Stimulated activated CD8-positive, alpha-beta memory T cell treated with anti-CD3 and anti-CD28 coated beads, Interleukin-12 subunit alpha, Interleukin-12 subunit beta, amount 100 ng/mL, for 1 hour (primary cell): ENCODE data around the gene RBM33.
"Not testable (repeated sequence)": the region's sequence is repeated elsewhere in the genome, so short reads cannot be mapped to it uniquely, and the experiment has no call there.

Source experiments
- DNase-seq: peaks from one replicate; pipeline ENCODE4 v3.0.0-alpha.2; 2020; ENCODE audit warnings: low read depth

The RBM33 gene, protein sequence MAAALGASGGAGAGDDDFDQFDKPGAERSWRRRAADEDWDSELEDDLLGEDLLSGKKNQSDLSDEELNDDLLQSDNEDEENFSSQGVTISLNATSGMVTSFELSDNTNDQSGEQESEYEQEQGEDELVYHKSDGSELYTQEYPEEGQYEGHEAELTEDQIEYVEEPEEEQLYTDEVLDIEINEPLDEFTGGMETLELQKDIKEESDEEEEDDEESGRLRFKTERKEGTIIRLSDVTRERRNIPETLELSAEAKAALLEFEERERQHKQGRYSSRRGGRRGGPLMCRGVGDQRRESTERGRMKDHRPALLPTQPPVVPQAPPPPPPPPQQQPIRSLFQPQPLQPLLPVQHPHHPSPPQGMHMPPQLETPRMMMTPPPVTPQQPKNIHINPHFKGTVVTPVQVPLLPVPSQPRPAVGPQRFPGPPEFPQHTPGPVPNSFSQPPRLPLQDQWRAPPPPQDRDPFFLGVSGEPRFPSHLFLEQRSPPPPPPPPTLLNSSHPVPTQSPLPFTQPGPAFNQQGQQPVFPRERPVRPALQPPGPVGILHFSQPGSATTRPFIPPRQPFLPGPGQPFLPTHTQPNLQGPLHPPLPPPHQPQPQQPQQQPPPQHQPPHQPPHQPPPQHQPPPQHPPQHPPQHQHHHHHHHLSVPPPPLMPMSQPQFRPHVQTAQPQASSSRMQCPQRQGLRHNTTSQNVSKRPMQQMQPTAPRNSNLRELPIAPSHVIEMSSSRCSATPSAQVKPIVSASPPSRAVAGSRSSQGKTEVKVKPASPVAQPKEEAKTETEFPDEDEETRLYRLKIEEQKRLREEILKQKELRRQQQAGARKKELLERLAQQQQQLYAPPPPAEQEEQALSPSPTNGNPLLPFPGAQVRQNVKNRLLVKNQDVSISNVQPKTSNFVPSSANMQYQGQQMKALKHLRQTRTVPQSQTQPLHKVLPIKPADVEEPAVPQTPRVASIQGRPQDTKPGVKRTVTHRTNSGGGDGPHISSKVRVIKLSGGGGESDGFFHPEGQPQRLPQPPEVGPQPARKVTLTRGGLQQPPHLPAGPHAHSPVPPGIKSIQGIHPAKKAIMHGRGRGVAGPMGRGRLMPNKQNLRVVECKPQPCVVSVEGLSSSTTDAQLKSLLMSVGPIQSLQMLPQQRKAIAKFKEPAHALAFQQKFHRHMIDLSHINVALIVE

DNA sequence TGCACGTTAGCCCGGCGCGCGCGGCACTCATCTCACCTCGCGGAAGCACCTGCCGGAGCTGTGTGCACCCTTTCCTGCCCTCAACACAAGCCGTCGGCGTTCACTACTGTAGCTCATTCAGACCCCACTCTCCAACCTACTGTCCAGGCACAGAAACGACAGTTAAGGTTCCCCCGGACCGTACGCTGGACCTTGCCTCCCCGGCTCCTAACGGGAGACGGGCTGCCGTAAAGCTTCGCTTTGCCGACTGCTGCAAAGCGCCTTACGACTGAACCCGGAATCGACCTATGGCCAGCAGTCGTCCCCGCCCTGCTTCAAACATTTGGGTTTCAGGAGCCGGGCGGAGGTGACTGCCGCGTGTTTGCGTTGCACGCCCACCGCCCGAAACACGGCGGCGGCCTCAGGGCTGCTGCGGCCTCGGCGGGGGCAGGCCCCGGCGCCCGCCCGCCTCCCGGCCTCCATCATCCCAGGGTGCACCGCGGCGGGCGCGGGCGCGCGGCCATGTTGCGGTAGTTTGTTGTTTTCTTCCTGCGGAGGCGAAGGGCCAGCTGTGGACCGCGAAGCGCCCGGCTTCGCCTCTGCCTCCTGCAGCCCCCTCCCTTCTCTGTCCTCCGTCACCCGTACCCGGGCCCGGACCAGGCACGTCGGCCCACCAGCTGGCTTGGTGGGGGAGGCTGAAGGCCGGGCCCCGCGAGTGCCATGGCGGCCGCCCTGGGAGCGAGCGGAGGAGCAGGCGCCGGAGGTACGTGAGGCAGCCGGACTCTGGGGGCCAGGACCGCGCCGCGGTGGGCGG, at the start of gene RBM33:
Gene RBM33, plus strand, starts transcription at position 484 of the 793 bp plus-strand sequence. Its CDS starts 216 bp downstream, at position 700.
- peak; percentile 54 for DNase-seq

DNA sequence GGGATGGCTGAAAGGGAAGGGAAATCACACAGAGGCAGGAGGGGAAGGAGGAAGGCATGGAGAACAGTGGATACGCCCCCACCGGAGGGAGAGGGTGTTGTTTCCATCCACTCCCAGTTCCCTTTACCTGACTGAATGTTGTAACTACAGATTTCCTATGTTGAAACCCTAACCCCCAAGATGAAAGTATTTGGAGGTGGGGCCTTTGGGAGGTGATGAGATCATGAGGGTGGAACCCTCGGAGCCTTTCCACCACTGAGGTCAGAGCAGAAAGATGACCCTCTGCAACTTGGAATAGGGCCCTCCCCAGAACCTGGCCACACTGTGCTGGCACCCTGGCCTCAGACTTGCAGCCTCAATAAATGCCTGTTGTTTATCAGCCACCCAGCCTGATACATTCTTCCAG, 49.5 kb upstream of the RBM33 start:
- no peak for DNase-seq

DNA sequence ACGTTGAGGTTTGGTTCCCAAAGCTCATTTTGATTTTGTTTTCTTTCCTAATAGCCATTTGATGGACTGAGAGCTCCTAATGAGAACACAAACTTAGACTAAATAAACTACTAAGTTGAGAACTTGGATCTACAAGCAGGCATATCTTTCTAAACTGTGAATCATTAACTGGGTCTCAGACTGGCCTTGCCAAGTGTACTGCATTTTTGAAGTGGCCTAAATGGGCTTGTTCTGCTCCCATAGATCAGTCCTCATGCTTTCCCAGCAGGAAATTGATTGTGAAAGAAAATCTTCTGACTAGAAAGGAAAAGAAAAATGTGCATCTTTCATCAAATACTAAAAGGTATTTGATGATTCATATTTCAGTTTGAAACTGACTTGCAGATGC, 46.7 kb upstream of the RBM33 start:
- no peak for DNase-seq

DNA sequence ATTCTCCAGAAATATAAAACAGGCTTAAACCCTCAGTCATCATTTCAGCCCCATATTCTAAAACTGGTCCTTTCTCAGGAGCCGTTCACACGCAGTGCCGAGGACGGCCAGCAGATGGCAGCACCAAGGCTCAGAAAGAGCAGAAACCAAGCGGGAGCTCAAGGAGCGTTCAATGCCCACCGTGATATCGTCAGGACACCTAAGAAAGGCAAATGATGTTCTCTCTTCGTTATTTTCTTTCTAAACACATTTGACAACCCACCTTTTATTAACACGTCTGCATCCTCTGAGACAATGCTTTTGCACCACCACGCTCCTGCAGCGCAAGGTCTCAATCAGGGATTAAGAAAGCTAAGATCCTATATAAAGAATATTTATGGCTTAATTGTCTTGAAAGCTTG, 45.7 kb upstream of the RBM33 start:
- DNase-seq = peak; percentile 79

DNA sequence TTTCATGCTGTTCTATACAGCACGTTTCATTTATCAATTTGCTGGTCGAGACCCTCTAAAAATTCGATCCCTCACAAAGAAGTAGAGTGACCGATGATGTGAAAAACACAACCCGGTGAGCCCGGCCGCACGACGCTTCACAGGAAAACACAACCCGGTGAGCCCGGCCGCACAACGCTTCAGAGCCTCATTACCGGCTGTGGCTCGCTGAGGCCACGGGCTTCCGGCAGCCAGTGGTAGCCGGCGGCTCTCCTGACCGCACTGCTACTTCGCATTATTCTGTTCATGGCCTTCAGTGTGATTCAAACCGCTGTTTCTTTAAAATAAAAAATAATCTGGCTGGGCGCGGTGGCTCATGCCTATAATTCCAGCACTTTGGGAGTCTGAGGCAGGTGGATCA, 42.3 kb upstream of the RBM33 start:
- DNase-seq = no peak

DNA sequence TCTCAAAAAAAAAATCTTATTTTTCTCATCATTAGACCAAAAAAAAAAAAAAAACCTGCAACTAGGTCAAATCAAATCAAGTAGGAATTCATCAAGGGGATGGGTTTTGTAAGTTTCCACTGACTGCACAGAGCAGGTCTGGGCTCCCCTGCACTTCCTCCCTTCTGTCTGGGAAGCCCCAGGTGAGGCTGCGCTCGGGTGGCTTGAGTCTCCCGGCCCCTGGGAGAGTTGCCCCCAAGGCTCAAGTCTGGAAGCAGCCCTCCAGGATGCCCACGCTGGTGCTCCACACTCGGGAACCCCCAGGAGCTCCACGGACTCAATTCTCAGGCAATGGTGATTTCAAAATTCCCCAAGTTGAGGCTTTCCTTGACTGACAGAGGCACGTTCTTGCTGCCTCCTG, 41.7 kb upstream of the RBM33 start:
- DNase-seq = no peak

GRCh38 chr7:155603205-155603857, 41.1 kb upstream of the RBM33 start:
- no peak for DNase-seq

DNA sequence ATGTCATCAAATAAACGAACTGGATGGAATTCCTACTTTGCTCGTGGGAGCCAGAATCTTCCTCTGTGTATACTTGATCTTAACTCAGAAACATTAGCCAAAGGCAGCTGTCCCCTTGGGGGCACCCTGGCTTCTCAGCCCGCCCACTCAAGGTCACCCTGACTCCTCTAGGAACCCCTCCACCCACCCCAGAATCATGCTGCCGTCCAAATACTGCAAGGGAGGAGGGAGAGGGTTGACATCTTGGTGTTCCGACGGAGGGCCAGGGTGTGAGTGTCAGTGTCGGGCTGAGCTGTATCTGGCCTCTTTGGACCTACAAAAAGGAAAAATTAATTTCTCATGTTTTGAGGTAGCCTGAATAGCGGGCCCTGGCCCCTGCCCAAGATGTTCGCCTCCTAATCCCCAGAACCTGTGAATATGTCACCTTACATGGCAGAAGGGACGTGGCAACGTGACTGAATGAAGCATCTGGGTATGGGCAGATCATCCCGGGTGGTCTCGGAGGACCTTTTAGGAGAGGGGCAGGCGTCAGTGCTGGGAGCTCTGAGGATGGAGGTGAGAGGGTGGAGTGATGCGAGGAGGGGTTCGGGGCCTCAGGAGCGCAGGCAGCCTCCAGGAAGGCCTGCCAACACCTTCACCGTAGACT, 40.5 kb upstream of the RBM33 start:
- DNase-seq = no peak

GRCh38 chr7:155604504-155604997, 39.9 kb upstream of the RBM33 start:
- no peak for DNase-seq

- no peak for DNase-seq
Observed at GRCh38 chr7:155609185-155609584, 35.3 kb upstream of the RBM33 start.

DNA sequence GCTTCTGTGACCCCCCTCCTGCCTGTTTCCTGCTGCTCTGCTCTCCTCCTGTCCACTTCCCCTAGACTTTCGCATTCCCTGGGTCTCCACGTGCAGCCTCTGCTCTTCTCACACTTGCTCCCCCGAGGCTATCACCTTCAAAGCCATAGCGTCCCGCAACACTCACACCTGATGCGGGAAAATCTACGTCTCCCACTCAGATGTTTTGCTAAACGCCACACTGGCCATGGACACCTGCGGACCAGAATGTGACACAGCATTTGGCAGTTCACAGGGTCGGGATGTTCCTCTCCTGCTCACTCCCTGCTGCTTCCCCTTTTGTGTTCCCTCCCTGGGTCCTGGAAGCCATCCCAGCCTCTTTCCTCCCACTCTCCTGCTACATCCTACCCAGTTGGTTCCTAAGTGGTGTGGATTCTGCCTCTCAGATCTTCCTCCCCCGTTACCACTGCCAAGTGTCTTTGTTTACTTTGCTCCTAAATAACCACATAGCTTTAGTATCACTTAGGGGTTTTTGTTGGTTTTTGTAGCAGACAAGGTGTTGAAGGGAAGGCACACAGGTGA, 33.7 kb upstream of the RBM33 start:
- DNase-seq = no peak

DNA sequence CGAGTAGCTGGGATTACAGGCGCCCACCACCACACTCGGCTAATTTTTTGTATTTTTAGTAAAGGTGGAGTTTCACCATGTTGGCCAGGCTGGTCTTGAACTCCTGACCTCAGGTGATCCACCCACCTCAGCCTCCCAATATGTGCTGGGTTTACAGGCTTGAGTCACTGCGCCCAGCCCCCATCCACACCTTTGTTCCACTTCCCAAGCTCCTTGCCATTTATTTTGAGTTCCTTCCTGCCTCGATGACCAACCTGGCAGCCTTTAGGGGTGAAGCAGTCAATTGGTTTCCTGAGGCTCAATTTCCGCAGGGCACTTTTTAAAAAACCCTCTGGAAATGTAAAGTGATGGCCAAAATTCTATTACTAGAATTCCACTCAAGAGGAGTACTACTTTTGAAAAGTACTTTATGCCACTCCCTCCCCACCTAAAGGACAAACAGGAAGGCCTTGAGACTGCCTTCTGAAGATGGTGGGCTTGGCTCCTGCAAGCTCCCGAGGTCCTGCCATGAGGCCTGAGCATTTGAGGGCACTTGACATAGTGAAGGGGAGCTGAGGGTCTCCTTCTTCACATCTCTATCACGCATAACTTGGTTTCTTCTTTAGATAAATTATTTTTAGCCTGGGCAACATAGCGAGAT, 32.5 kb upstream of the RBM33 start:
- DNase-seq = no peak

DNA sequence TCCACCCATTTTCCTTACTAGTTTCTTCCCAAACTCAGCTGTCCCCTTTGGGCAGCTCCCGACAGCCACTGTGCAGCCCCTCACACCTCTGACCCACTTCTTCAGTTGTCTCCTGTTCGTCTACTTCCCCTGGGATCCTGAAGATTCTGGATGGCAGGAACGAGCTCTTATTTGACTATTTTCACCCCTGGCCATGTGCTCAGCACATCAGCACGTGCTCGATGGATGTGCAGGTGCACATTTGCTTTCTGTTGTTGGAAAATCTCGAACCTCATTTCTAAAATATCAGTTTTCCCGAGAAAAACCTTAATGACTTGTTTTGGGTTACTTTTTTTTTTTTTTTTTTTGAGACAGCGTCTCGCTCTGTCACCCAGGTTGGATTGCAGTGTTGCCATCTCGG, 31.8 kb upstream of the RBM33 start:
- no peak for DNase-seq

- DNase-seq = not testable (repeated sequence)
Observed at GRCh38 chr7:155615085-155615484, 29.4 kb upstream of the RBM33 start.

DNA sequence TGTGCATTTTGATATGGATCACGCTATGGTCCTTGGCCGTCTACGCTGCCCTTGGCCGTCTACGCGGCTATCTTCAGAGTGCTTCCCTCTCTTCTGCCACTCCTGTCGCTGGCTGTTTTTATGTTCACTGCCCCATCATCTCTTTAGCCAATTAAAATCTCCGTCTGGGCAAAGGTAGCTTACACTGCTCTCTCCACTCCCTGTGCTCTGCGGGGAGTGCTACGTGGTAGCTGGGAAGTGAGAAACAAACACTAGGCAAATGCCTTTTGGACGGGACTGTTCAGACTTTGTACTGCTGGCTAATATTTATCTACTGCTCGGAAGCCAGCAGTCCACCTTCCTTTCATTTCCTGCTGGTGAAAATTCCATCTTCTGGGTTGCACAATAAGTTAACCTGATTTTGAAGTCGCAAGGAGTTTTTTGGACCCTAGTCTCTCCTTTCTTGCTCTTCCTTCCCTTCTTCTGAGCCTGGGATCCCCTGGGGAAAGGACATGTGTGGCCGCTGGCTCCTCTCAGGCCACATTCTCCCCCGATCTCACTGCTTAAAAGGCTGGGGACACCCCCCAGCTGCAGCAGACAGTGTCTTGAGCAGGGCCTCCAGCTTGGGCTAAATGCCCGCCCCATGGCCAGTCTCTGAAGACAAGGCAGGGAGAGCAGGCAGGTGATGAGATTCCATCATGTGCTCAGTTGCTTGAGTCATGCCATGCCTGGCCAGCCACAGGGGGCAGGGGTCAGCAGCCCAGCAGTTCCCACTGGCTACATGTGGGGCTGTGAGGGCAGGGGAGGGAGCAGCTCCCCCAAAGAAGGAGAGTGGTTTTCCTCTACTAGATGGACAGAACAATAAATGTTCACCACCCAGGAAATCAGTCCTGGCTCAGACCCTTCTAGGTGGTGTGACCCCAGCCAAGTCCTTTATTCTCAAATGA, 25.5 kb upstream of the RBM33 start:
- no peak for DNase-seq

- no peak for DNase-seq
Observed at GRCh38 chr7:155619634-155620271, 24.7 kb upstream of the RBM33 start.

- DNase-seq = no peak
Observed at GRCh38 chr7:155620497-155620896, 24.0 kb upstream of the RBM33 start.

DNA sequence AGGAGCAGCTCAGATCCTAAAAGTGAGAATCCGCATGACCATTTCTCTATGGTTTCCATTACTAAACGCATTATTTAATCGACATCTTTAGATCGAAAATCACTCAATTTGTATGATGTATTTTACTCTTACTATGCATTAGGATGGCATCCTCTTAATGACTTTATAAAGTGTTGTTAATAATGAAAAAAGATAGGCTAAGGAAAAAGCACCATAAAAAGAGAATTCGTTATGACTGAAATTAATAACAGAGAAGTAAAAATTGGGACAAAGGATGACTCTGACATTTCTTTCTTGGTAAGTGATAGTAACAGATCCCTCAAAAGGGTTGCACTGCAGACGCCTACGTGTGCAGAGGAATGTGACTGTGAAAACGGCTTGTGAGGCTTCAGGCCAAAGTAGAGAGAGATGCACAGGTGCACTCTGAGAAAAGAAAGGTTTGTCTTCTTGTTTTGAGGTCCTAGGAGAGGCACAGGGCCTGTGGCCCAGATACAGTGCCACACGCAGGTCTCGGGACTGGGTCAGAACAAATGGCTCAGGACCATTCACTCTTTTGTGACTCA, 23.0 kb upstream of the RBM33 start:
- no peak for DNase-seq
